ENCODE data around the gene IL17B.

GRCh38 chr5:149421834-149422233 lies 42.7 kb upstream of the IL17B start:
- no peak for TF ChIP-seq CTCF (IDR thresholded peaks at IDR 0.05 in 4 of 5, conservative IDR thresholded peaks at IDR 0.05 in 1 of 5)
- TF ChIP-seq POLR2A (IDR thresholded peaks at IDR 0.05) = no peak
